GM23338 (cell line): ENCODE measurements around the gene AK9. TPM values are rescaled to one million over a fixed set of nuclear protein-coding genes. Genes with fewer than 3 reads are reported as not detected.

Experiments
- ATAC-seq: fragments of 200-7000 bp; cut with Tn5 transposase; 3 replicates; pipeline ENCODE4 v1.9.1; 2020
- DNase-seq: peaks from one replicate; pipeline ENCODE4 v3.0.0-alpha.2; 2015; ENCODE audit warnings: low spot score
- H2AFZ ChIP-seq: fragments of 200-600 bp; sonication (generic); 2 replicates; pipeline ENCODE4 v1.8.0; 2016; ENCODE audit warnings: antibody characterized with exemption, mild to moderate bottlenecking, moderate library complexity
- H3F3A ChIP-seq: fragments of 200-600 bp; sonication (generic); replicated peaks from 2 replicates; pipeline ENCODE4 v1.8.0; 2017; ENCODE audit warnings: antibody characterized with exemption, mixed run types, low read depth
- H3K27ac ChIP-seq: fragments of 200-600 bp; sonication (generic); 2 replicates; pipeline ENCODE4 v1.6.1; 2016; ENCODE audit warnings: low read depth
- H3K27me3 ChIP-seq: fragments of 200-600 bp; sonication (generic); 2 replicates; pipeline ENCODE4 v1.8.0; 2016; ENCODE audit warnings: mild to moderate bottlenecking, mixed run types, moderate library complexity; ENCODE audit not compliant: insufficient read depth
- H3K36me3 ChIP-seq: fragments of 200-600 bp; sonication (generic); 2 replicates; pipeline ENCODE4 v1.8.0; 2016; ENCODE audit warnings: mild to moderate bottlenecking; ENCODE audit not compliant: insufficient read depth
- H3K4me1 ChIP-seq: fragments of 200-600 bp; sonication (generic); 2 replicates; pipeline ENCODE4 v1.8.0; 2016; ENCODE audit warnings: mild to moderate bottlenecking, moderate library complexity; ENCODE audit not compliant: insufficient read depth
- H3K4me2 ChIP-seq: fragments of 200-600 bp; sonication (generic); 2 replicates; pipeline ENCODE4 v1.7.1; 2017; ENCODE audit warnings: mixed run types
- H3K4me3 ChIP-seq: fragments of 200-600 bp; sonication (generic); 2 replicates; pipeline ENCODE4 v1.6.1; 2016; ENCODE audit warnings: mixed run types
- H3K79me2 ChIP-seq: fragments of 200-600 bp; sonication (generic); replicated peaks from 2 replicates; pipeline ENCODE4 v1.8.0; 2017; ENCODE audit warnings: mild to moderate bottlenecking; ENCODE audit not compliant: insufficient read depth
- H3K9me2 ChIP-seq: fragments of 200-600 bp; sonication (generic); 2 replicates; pipeline ENCODE4 v1.8.0; 2017; ENCODE audit not compliant: insufficient read depth
- H4K20me1 ChIP-seq: fragments of 200-600 bp; sonication (generic); replicated peaks from 2 replicates; pipeline ENCODE4 v1.8.0; 2017; ENCODE audit warnings: mild to moderate bottlenecking; ENCODE audit not compliant: insufficient read depth
- H3K27ac Mint-ChIP-seq: 2 replicates; pipeline ENCODE4 v1.8.0; 2020; ENCODE audit warnings: inconsistent platforms, mild to moderate bottlenecking, moderate library complexity, mixed read lengths
- H3K27me3 Mint-ChIP-seq: 3 replicates; pipeline ENCODE4 v1.8.0; 2022; ENCODE audit warnings: low read depth, mild to moderate bottlenecking, moderate library complexity, mixed read lengths, inconsistent platforms; ENCODE audit not compliant: insufficient read depth, poor library complexity
- H3K36me3 Mint-ChIP-seq: 3 replicates; pipeline ENCODE4 v1.8.0; 2021; ENCODE audit warnings: low read depth, mild to moderate bottlenecking, inconsistent platforms, moderate library complexity, mixed read lengths
- H3K4me1 Mint-ChIP-seq: 3 replicates; pipeline ENCODE4 v1.8.0; 2020; ENCODE audit warnings: mild to moderate bottlenecking, inconsistent platforms, mixed read lengths
- H3K4me3 Mint-ChIP-seq: 3 replicates; pipeline ENCODE4 v1.8.0; 2021; ENCODE audit warnings: moderate library complexity, mild to moderate bottlenecking, inconsistent platforms, mixed read lengths
- H3K9me3 Mint-ChIP-seq: 3 replicates; pipeline ENCODE4 v1.8.0; 2020; ENCODE audit warnings: moderate library complexity, mild to moderate bottlenecking, inconsistent platforms, mixed read lengths
- CREB1 ChIP-seq: fragments of 250-450 bp; sonication (Bioruptor Pico); IDR thresholded peaks from 2 replicates; pipeline ENCODE4 v1.5.0; 2020; ENCODE audit warnings: low read depth, mild to moderate bottlenecking, moderate library complexity
- EZH2 ChIP-seq: fragments of 200-600 bp; sonication (generic); IDR thresholded peaks from one replicate; pipeline ENCODE4 v1.8.0; 2017; ENCODE audit warnings: antibody characterized with exemption, mild to moderate bottlenecking, low read depth; ENCODE audit not compliant: unreplicated experiment
- EZH2phosphoT487 ChIP-seq: fragments of 200-600 bp; sonication (generic); IDR thresholded peaks from one replicate; pipeline ENCODE4 v1.8.1; 2018; ENCODE audit warnings: antibody characterized with exemption; ENCODE audit not compliant: unreplicated experiment
- JUNB ChIP-seq: IDR thresholded peaks from one replicate; pipeline ENCODE4 v1.6.1; 2016; ENCODE audit warnings: antibody characterized with exemption; ENCODE audit not compliant: unreplicated experiment
- NANOG ChIP-seq: IDR thresholded peaks from 2 replicates; pipeline ENCODE4 v1.6.1; 2016; ENCODE audit warnings: antibody characterized with exemption, borderline replicate concordance
- POLR2AphosphoS5 ChIP-seq: IDR thresholded peaks from 2 replicates; pipeline ENCODE4 v1.6.1; 2016; ENCODE audit warnings: antibody characterized with exemption, low read depth
- STAT1 ChIP-seq: IDR thresholded peaks from one replicate; pipeline ENCODE4 v1.6.1; 2016; ENCODE audit warnings: antibody characterized with exemption; ENCODE audit not compliant: unreplicated experiment
- ZNF114 ChIP-seq: fragments of 250-450 bp; sonication (Bioruptor Pico); IDR thresholded peaks from 2 replicates; pipeline ENCODE4 v1.5.0; 2020; ENCODE audit warnings: mild to moderate bottlenecking, moderate library complexity
- ZNF331 ChIP-seq: fragments of 250-450 bp; sonication (Bioruptor Pico); IDR thresholded peaks from 2 replicates; pipeline ENCODE4 v1.5.0; 2020; ENCODE audit warnings: low read depth, mild to moderate bottlenecking, moderate library complexity
- polyA plus RNA-seq: library from polyadenylated mRNA; unstranded; fragments of >200 nt; fragmentation: Nextera tagmentation; extraction: Ambion mirVana; gene quantifications from 2 replicates; pipeline ENCODE4 v1.2.1, GENCODE V29; 2016
- total RNA-seq: library from RNA; depleted of rRNA; stranded (reverse); fragments of >200 nt; shearing (Covaris generic); gene quantifications from 2 replicates; pipeline ENCODE4 v1.2.3, GENCODE V29; 2014
- TF ChIP-seq, protein P1 (sequence below): IDR thresholded peaks from one replicate; pipeline ENCODE4 v1.6.1; 2018; ENCODE audit warnings: antibody characterized with exemption; ENCODE audit not compliant: unreplicated experiment
- TF ChIP-seq, protein P2 (sequence below): IDR thresholded peaks from 2 replicates; pipeline ENCODE4 v1.6.1; 2016; ENCODE audit warnings: antibody characterized with exemption
- TF ChIP-seq, protein P3 (sequence below): fragments of 250-450 bp; sonication (Bioruptor Pico); IDR thresholded peaks from 2 replicates; pipeline ENCODE4 v1.5.0; 2020; ENCODE audit warnings: mild to moderate bottlenecking, moderate library complexity
- TF ChIP-seq, protein P4 (sequence below), 2 experiments: fragments of 200-600 bp in 1 of 2; sonication (generic) in 1 of 2; conservative IDR thresholded peaks; 2 replicates each; pipeline versions ENCODE4 v1.5.1 to v1.6.1; 2016 to 2017; ENCODE audit warnings: antibody characterized with exemption in 2 of 2, low read depth in 2 of 2, mild to moderate bottlenecking in 2 of 2, moderate library complexity in 1 of 2

The AK9 gene
- total and polyA plus RNA-seq, 2 experiments from 2014 or later: 2.0 to 6.4 TPM

DNA sequence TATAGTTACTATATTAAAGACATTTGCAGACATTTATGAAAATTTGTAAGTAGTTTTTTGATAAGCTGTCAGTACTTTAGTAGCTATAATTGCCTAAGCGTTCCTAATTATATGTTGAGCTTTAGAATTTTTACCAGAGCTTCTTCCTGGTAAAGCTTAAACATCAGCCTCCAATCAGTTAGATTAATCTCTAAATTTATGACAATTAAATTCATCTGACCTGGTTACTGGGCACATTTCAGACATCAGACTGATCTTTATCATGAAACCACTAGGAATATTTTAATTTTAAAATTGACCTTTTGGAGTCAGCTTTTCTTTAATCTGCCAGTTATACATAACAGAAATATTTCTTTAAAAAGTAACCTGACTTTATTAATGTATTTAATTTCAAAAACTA lies 23.6 kb upstream of the AK9 start:
- Mint-ChIP-seq H3K27ac (no peak overlapping the region), H3K36me3 (peaks cover under 1% of the 10 kb centered on the region; the same call in 2 of the 3 replicates), H3K9me3 (no peaks in the 10 kb centered on the region), H3K4me3 (no peak overlapping the region), H3K27me3 (no peaks in the 10 kb centered on the region), H3K4me1 (peaks cover 3% of the 10 kb centered on the region; the same call in 1 of the 3 replicates)
- peaks cover 33% of the 10 kb centered on the region for H3K79me2 ChIP-seq
- H3K27ac ChIP-seq: no peak overlapping the region
- no peaks in the 10 kb centered on the region for H3K27me3 ChIP-seq
- H3F3A ChIP-seq: no peaks in the 10 kb centered on the region
- TF ChIP-seq POLR2AphosphoS5 (no peak), NANOG (no peak), ZNF114 (no peak), JUNB (no peak), EZH2phosphoT487 (no peak), STAT1 (no peak), ZNF331 (CRISPR knock-in tag) (no peak), CREB1 (CRISPR knock-in tag) (no peak), EZH2 (no peak)
- TF ChIP-seq, protein P1, sequence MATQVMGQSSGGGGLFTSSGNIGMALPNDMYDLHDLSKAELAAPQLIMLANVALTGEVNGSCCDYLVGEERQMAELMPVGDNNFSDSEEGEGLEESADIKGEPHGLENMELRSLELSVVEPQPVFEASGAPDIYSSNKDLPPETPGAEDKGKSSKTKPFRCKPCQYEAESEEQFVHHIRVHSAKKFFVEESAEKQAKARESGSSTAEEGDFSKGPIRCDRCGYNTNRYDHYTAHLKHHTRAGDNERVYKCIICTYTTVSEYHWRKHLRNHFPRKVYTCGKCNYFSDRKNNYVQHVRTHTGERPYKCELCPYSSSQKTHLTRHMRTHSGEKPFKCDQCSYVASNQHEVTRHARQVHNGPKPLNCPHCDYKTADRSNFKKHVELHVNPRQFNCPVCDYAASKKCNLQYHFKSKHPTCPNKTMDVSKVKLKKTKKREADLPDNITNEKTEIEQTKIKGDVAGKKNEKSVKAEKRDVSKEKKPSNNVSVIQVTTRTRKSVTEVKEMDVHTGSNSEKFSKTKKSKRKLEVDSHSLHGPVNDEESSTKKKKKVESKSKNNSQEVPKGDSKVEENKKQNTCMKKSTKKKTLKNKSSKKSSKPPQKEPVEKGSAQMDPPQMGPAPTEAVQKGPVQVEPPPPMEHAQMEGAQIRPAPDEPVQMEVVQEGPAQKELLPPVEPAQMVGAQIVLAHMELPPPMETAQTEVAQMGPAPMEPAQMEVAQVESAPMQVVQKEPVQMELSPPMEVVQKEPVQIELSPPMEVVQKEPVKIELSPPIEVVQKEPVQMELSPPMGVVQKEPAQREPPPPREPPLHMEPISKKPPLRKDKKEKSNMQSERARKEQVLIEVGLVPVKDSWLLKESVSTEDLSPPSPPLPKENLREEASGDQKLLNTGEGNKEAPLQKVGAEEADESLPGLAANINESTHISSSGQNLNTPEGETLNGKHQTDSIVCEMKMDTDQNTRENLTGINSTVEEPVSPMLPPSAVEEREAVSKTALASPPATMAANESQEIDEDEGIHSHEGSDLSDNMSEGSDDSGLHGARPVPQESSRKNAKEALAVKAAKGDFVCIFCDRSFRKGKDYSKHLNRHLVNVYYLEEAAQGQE: no peak
- TF ChIP-seq, protein P2, sequence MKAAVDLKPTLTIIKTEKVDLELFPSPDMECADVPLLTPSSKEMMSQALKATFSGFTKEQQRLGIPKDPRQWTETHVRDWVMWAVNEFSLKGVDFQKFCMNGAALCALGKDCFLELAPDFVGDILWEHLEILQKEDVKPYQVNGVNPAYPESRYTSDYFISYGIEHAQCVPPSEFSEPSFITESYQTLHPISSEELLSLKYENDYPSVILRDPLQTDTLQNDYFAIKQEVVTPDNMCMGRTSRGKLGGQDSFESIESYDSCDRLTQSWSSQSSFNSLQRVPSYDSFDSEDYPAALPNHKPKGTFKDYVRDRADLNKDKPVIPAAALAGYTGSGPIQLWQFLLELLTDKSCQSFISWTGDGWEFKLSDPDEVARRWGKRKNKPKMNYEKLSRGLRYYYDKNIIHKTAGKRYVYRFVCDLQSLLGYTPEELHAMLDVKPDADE: no peak
- TF ChIP-seq, protein P3, sequence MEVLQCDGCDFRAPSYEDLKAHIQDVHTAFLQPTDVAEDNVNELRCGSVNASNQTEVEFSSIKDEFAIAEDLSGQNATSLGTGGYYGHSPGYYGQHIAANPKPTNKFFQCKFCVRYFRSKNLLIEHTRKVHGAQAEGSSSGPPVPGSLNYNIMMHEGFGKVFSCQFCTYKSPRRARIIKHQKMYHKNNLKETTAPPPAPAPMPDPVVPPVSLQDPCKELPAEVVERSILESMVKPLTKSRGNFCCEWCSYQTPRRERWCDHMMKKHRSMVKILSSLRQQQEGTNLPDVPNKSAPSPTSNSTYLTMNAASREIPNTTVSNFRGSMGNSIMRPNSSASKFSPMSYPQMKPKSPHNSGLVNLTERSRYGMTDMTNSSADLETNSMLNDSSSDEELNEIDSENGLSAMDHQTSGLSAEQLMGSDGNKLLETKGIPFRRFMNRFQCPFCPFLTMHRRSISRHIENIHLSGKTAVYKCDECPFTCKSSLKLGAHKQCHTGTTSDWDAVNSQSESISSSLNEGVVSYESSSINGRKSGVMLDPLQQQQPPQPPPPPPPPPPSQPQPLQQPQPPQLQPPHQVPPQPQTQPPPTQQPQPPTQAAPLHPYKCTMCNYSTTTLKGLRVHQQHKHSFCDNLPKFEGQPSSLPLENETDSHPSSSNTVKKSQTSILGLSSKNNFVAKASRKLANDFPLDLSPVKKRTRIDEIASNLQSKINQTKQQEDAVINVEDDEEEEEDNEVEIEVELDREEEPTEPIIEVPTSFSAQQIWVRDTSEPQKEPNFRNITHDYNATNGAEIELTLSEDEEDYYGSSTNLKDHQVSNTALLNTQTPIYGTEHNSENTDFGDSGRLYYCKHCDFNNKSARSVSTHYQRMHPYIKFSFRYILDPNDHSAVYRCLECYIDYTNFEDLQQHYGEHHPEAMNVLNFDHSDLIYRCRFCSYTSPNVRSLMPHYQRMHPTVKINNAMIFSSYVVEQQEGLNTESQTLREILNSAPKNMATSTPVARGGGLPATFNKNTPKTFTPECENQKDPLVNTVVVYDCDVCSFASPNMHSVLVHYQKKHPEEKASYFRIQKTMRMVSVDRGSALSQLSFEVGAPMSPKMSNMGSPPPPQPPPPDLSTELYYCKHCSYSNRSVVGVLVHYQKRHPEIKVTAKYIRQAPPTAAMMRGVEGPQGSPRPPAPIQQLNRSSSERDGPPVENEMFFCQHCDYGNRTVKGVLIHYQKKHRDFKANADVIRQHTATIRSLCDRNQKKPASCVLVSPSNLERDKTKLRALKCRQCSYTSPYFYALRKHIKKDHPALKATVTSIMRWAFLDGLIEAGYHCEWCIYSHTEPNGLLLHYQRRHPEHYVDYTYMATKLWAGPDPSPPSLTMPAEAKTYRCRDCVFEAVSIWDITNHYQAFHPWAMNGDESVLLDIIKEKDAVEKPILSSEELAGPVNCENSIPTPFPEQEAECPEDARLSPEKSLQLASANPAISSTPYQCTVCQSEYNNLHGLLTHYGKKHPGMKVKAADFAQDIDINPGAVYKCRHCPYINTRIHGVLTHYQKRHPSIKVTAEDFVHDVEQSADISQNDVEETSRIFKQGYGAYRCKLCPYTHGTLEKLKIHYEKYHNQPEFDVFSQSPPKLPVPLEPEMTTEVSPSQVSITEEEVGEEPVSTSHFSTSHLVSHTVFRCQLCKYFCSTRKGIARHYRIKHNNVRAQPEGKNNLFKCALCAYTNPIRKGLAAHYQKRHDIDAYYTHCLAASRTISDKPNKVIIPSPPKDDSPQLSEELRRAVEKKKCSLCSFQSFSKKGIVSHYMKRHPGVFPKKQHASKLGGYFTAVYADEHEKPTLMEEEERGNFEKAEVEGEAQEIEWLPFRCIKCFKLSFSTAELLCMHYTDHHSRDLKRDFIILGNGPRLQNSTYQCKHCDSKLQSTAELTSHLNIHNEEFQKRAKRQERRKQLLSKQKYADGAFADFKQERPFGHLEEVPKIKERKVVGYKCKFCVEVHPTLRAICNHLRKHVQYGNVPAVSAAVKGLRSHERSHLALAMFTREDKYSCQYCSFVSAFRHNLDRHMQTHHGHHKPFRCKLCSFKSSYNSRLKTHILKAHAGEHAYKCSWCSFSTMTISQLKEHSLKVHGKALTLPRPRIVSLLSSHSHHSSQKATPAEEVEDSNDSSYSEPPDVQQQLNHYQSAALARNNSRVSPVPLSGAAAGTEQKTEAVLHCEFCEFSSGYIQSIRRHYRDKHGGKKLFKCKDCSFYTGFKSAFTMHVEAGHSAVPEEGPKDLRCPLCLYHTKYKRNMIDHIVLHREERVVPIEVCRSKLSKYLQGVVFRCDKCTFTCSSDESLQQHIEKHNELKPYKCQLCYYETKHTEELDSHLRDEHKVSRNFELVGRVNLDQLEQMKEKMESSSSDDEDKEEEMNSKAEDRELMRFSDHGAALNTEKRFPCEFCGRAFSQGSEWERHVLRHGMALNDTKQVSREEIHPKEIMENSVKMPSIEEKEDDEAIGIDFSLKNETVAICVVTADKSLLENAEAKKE (CRISPR knock-in tag): no peak
- TF ChIP-seq, protein P4, sequence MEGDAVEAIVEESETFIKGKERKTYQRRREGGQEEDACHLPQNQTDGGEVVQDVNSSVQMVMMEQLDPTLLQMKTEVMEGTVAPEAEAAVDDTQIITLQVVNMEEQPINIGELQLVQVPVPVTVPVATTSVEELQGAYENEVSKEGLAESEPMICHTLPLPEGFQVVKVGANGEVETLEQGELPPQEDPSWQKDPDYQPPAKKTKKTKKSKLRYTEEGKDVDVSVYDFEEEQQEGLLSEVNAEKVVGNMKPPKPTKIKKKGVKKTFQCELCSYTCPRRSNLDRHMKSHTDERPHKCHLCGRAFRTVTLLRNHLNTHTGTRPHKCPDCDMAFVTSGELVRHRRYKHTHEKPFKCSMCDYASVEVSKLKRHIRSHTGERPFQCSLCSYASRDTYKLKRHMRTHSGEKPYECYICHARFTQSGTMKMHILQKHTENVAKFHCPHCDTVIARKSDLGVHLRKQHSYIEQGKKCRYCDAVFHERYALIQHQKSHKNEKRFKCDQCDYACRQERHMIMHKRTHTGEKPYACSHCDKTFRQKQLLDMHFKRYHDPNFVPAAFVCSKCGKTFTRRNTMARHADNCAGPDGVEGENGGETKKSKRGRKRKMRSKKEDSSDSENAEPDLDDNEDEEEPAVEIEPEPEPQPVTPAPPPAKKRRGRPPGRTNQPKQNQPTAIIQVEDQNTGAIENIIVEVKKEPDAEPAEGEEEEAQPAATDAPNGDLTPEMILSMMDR (conservative IDR thresholded peaks at IDR 0.05; ENCODE audit: low read depth in 2 of 2): no peak
- ATAC-seq: no peak
- H3K36me3 ChIP-seq: no peaks in the 10 kb centered on the region
- H3K4me2 ChIP-seq: no peak overlapping the region
- H3K4me3 ChIP-seq: no peak overlapping the region
- no peaks in the 10 kb centered on the region for H3K9me2 ChIP-seq
- H2AFZ ChIP-seq: no peak overlapping the region
- H4K20me1 ChIP-seq: no peaks in the 10 kb centered on the region
- peaks cover under 1% of the 10 kb centered on the region; the same call in 1 of the 2 replicates for H3K4me1 ChIP-seq
- DNase-seq: no peak
